Stomach (tissue), 9 donors: ENCODE measurements around the gene GCH1. TPM values are rescaled to one million over a fixed set of nuclear protein-coding genes. Genes with fewer than 3 reads are reported as not detected.

ENCODE experiments used
- DNase-seq, 2 donors: peaks; one replicate each; pipeline versions ENCODE4 v3.0.0 to v3.0.0-alpha.2; 2013 to 2019
- H3K27ac ChIP-seq, 5 donors: fragments of 200-600 bp in 4 of 5; sonication (generic) in 4 of 5; one replicate each; pipeline ENCODE4 v1.5.1; 2013 to 2019; ENCODE audit warnings: mild to moderate bottlenecking in 1 of 5, moderate library complexity in 1 of 5
- H3K27me3 ChIP-seq, 3 donors: fragments of 200-600 bp; sonication (generic); one replicate each; pipeline ENCODE4 v1.5.1; 2017 to 2019; ENCODE audit warnings: mixed run types in 1 of 3
- H3K36me3 ChIP-seq, 4 donors: fragments of 200-600 bp; sonication (generic); 1 replicate in 3 of 4; 2 replicates in 1 of 4; pipeline ENCODE4 v1.5.1; 2016 to 2019
- H3K4me1 ChIP-seq, 4 donors: fragments of 200-600 bp; sonication (generic); one replicate each; pipeline ENCODE4 v1.5.1; 2016 to 2019
- H3K4me3 ChIP-seq, 4 donors: fragments of 200-600 bp; sonication (generic) in 3 of 4; one replicate each; pipeline ENCODE4 v1.5.1; 2016 to 2019; ENCODE audit warnings: mild to moderate bottlenecking in 1 of 4
- H3K9me3 ChIP-seq, 4 donors: fragments of 200-600 bp; sonication (generic); one replicate each; pipeline ENCODE4 v1.5.1; 2016 to 2019
- CTCF ChIP-seq, 7 experiments: fragments of 450-650 bp in 4 of 7; fragments of 200-600 bp in 3 of 7; sonication (generic) in 3 of 7; IDR thresholded peaks; one replicate each; pipeline ENCODE4 v1.5.1; 2016 to 2019; ENCODE audit warnings: antibody characterized with exemption in 7 of 7, control low read depth in 2 of 7, mild to moderate bottlenecking in 1 of 7
- EP300 ChIP-seq: sonication (generic); formaldehyde crosslinking; IDR thresholded peaks from one replicate; pipeline ENCODE4 v1.6.1; 2017; ENCODE audit warnings: antibody characterized with exemption
- POLR2A ChIP-seq, 4 donors: fragments of 450-650 bp; IDR thresholded peaks; one replicate each; pipeline ENCODE4 v1.6.1; 2016; ENCODE audit warnings: antibody characterized with exemption in 4 of 4, control low read depth in 2 of 4, mild to moderate bottlenecking in 1 of 4, moderate library complexity in 1 of 4
- POLR2AphosphoS5 ChIP-seq, 3 donors: sonication (generic); formaldehyde crosslinking; IDR thresholded peaks; one replicate each; pipeline ENCODE4 v1.6.1; 2016; ENCODE audit warnings: antibody characterized with exemption in 3 of 3
- WGBS, 5 donors: extraction: QIAGEN DNeasy Blood & Tissue Kit in 3 of 5; methylation state at CpG; one replicate each; pipeline versions ENCODE4 v1.1.5 to v1.1.7; 2013 to 2018; 5-methylcytosine and 5-hydroxymethylcytosine counted together
- intact Hi-C: fragments of 100-400 bp; cut with DNase I; formaldehyde crosslinking; loops from one replicate; pipeline ENCODE4 v1.15.1; 2023; ENCODE audit warnings: low total_unique reads
- polyA plus RNA-seq, 3 donors: library from polyadenylated mRNA; stranded (reverse); fragments of 200-250 nt; gene quantifications; one replicate each; pipeline ENCODE4 v1.2.3, GENCODE V29; 2013
- total RNA-seq, 5 donors: library from RNA; depleted of rRNA; stranded (reverse); fragments of >200 nt; gene quantifications; one replicate each; pipeline versions ENCODE4 v1.1.0 to v1.2.3, GENCODE V29; 2014 to 2016
- donor health status: healthy with polysubstance abuse.
- donor health status: Bipolar disorder and iron deficiency.
- donor health status: healthy.

The GCH1 gene
- total and polyA plus RNA-seq, 8 donors = 0.58 to 52.1 (median 10.4) TPM

DNA sequence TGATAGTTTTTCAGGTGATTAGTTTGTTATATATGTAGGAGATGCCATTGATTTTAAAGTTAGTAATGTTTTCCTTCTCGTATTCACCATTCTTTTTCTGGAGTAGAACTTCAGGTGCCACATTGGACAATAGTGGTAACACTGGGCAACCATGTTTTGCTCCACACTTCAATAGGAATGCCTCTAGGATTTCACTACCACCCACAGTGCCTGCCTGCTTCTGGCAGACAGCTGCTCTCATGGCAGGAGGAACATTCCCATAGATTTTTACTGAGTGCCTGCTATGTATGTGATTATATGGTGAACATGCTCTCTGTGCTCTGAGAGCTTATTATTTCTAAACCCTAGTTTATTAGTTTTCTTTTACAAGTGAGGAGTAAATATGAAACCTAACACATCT, 53.7 kb downstream of the GCH1 start:
- no peaks in the 10 kb centered on the region for H3K36me3 ChIP-seq
- H3K4me3 ChIP-seq = no peak overlapping the region
- H3K9me3 ChIP-seq = no peaks in the 10 kb centered on the region
- WGBS, 5 donors = 77 to 97% (median 82%) methylated on average over 1 of the region's 1 CpG
- H3K27ac ChIP-seq = no peak overlapping the region
- H3K4me1 ChIP-seq = no peaks in the 10 kb centered on the region
- no peak for TF ChIP-seq POLR2A (IDR thresholded peaks at IDR 0.05)
- TF ChIP-seq CTCF (IDR thresholded peaks at IDR 0.05) = no peak
- TF ChIP-seq EP300 = no peak
- TF ChIP-seq POLR2AphosphoS5 (IDR thresholded peaks at IDR 0.05) = no peak
- H3K27me3 ChIP-seq = no peaks in the 10 kb centered on the region
- no peak for DNase-seq
- intact Hi-C loops = no loop called here

DNA sequence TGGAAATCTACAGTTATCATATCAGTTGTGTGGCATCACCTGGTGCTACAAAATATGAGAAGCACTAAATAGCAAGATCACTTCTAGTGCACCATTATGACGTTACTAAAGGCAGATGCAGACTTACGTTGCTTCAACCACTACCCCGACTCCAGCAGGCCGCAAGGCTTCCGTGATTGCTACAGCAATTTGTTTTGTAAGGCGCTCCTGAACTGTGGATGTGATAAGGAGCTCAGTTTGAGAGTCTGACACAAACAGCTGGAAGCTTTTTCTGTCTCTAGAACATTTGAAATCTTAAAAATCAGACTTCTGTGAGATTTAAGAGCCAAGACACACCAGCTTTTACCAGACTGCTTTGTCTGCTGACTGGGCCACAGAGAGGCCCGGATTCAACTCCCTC, 57.0 kb downstream of the GCH1 start:
- Histone ChIP-seq H3K27me3 (no peaks in the 10 kb centered on the region), H3K9me3 (no peaks in the 10 kb centered on the region), H3K27ac (no peak overlapping the region), H3K4me1 (no peaks in the 10 kb centered on the region), H3K36me3 (peaks cover 0 to 9% (median 1%) of the 10 kb centered on the region in 4 donors), H3K4me3 (no peak overlapping the region)
- TF ChIP-seq POLR2A (IDR thresholded peaks at IDR 0.05) (no peak), CTCF (IDR thresholded peaks at IDR 0.05) (no peak), POLR2AphosphoS5 (IDR thresholded peaks at IDR 0.05) (no peak), EP300 (no peak)
- intact Hi-C loops = no loop called here
- DNase-seq = no peak
- 38 to 76% (median 53%) methylated on average over 7 of the region's 7 CpGs for WGBS, 5 donors

DNA sequence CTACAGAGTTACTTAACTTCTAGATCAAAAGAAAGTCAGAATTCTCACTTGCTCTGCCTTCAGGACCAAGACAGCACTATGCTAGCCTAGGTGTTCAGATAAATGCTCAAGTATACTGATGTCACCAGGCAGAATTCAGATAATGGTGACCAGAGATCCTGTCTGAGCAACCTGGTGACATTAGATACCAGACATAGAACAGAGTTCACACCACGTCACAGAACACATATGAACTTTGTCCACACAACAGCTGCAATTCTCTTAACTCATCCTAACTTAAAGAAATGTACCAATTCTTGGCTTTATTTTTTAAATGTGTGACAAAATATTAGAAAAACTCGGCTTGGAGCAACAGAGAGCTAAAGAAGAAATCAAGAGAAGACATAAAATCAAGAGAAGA, 58.1 kb downstream of the GCH1 start:
- H3K4me3 ChIP-seq = no peak overlapping the region
- intact Hi-C loops = no loop called here
- H3K4me1 ChIP-seq = no peaks in the 10 kb centered on the region
- WGBS, 5 donors = 73 to 86% (median 83%) methylated on average over 2 of the region's 2 CpGs
- no peak for TF ChIP-seq POLR2A (IDR thresholded peaks at IDR 0.05)
- no peak for TF ChIP-seq CTCF (IDR thresholded peaks at IDR 0.05)
- TF ChIP-seq EP300 = no peak
- no peak for TF ChIP-seq POLR2AphosphoS5 (IDR thresholded peaks at IDR 0.05)
- H3K27ac ChIP-seq = no peak overlapping the region
- no peak for DNase-seq
- H3K27me3 ChIP-seq = no peaks in the 10 kb centered on the region
- no peaks in the 10 kb centered on the region for H3K9me3 ChIP-seq
- H3K36me3 ChIP-seq = peaks cover 0 to 9% (median 2%) of the 10 kb centered on the region in 4 donors

GRCh38 chr14:54840798-54841197, 61.8 kb downstream of the GCH1 start:
- H3K4me3 ChIP-seq = no peak overlapping the region
- TF ChIP-seq EP300 (no peak), CTCF (IDR thresholded peaks at IDR 0.05) (no peak), POLR2A (IDR thresholded peaks at IDR 0.05) (no peak), POLR2AphosphoS5 (IDR thresholded peaks at IDR 0.05) (no peak)
- H3K4me1 ChIP-seq = no peaks in the 10 kb centered on the region
- no peaks in the 10 kb centered on the region for H3K27me3 ChIP-seq
- no peaks in the 10 kb centered on the region for H3K9me3 ChIP-seq
- 93 to 100% (median 99%) methylated on average over 1 of the region's 1 CpG for WGBS, 5 donors
- intact Hi-C loops = no loop called here
- H3K27ac ChIP-seq = no peak overlapping the region
- DNase-seq = no peak
- H3K36me3 ChIP-seq = peaks cover 0 to 9% (median 2%) of the 10 kb centered on the region in 4 donors
